Smooth muscle cell (in vitro differentiated cells): ENCODE measurements around the gene NR3C2. TPM values are rescaled to one million over a fixed set of nuclear protein-coding genes. Genes with fewer than 3 reads are reported as not detected.

Experiments used
- DNase-seq: peaks from one replicate; lab custom pipeline; 2025; ENCODE audit not compliant: unreplicated experiment; lab: John Stamatoyannopoulos, UW
- H2AFZ ChIP-seq: fragments of 200-600 bp; sonication (generic); 2 replicates; pipeline ENCODE4 v1.6.0; 2016; ENCODE audit warnings: antibody characterized with exemption, low read depth, mild to moderate bottlenecking
- H3F3A ChIP-seq: fragments of 200-600 bp; sonication (generic); 2 replicates; pipeline ENCODE4 v1.6.0; 2017; ENCODE audit warnings: antibody characterized with exemption, low read depth
- H3K27ac ChIP-seq: fragments of 200-600 bp; sonication (generic); 2 replicates; pipeline ENCODE4 v1.5.1; 2016; ENCODE audit warnings: low read depth, mild to moderate bottlenecking
- H3K27me3 ChIP-seq: fragments of 200-600 bp; sonication (generic); 2 replicates; pipeline ENCODE4 v1.6.1; 2016; ENCODE audit warnings: low read depth, mild to moderate bottlenecking
- H3K36me3 ChIP-seq: fragments of 200-600 bp; sonication (generic); 2 replicates; pipeline ENCODE4 v1.5.1; 2016; ENCODE audit warnings: low read depth
- H3K4me1 ChIP-seq: fragments of 200-600 bp; sonication (generic); 2 replicates; pipeline ENCODE4 v1.5.1; 2016; ENCODE audit warnings: low read depth
- H3K4me2 ChIP-seq: fragments of 200-600 bp; sonication (generic); 2 replicates; pipeline ENCODE4 v1.6.0; 2016; ENCODE audit warnings: mild to moderate bottlenecking
- H3K4me3 ChIP-seq: fragments of 200-600 bp; sonication (generic); 2 replicates; pipeline ENCODE4 v1.5.1; 2016; ENCODE audit warnings: mild to moderate bottlenecking
- H3K79me2 ChIP-seq: fragments of 200-600 bp; sonication (generic); 2 replicates; pipeline ENCODE4 v1.6.0; 2016; ENCODE audit warnings: low read depth, mild to moderate bottlenecking
- H3K9ac ChIP-seq: fragments of 200-600 bp; sonication (generic); 2 replicates; pipeline ENCODE4 v1.6.0; 2016; ENCODE audit warnings: low read depth
- H3K9me3 ChIP-seq: fragments of 200-600 bp; sonication (generic); replicated peaks from 2 replicates; pipeline ENCODE4 v1.5.1; 2016; ENCODE audit warnings: low read depth
- H4K20me1 ChIP-seq: fragments of 200-600 bp; sonication (generic); 2 replicates; pipeline ENCODE4 v1.6.0; 2016; ENCODE audit warnings: low read depth
- CTCF ChIP-seq: fragments of 200-600 bp; sonication (generic); IDR thresholded peaks from 2 replicates; pipeline ENCODE4 v1.5.1; 2017; ENCODE audit warnings: borderline replicate concordance, mild to moderate bottlenecking, antibody characterized with exemption; ENCODE audit not compliant: insufficient read depth, poor library complexity, severe bottlenecking
- WGBS: methylation state at CpG from one replicate; pipeline ENCODE4 v1.1.7; 2016; ENCODE audit warnings: low lambda C conversion rate; 5-methylcytosine and 5-hydroxymethylcytosine counted together
- polyA plus RNA-seq: library from polyadenylated mRNA; unstranded; fragments of >200 nt; fragmentation: Nextera tagmentation; extraction: Ambion mirVana; gene quantifications from 2 replicates; pipeline ENCODE4 v1.2.1, GENCODE V29; 2016
- total RNA-seq: library from RNA; depleted of rRNA; stranded (reverse); fragments of >200 nt; gene quantifications from 2 replicates; pipeline ENCODE4 v1.2.3, GENCODE V29; 2014

Gene NR3C2
- total and polyA plus RNA-seq, 2 experiments from 2014 or later = 0.09 TPM; not detected in 1

GRCh38 chr4:148229028-148229427, 213.2 kb downstream of the NR3C2 start:
- DNase-seq = no peak
- no peaks in the 10 kb centered on the region for H4K20me1 ChIP-seq
- H2AFZ ChIP-seq = no peak overlapping the region
- WGBS = 93% methylated on average over 4 of the region's 4 CpGs
- no peak overlapping the region for H3K4me3 ChIP-seq
- H3K27ac ChIP-seq = no peak overlapping the region
- no peaks in the 10 kb centered on the region for H3K36me3 ChIP-seq
- H3K4me2 ChIP-seq = no peak overlapping the region
- H3K9ac ChIP-seq = no peak overlapping the region
- H3K27me3 ChIP-seq = peaks cover 7% of the 10 kb centered on the region
- no peaks in the 10 kb centered on the region for H3K79me2 ChIP-seq
- TF ChIP-seq CTCF = no peak
- peaks cover 3% of the 10 kb centered on the region for H3K9me3 ChIP-seq
- H3K4me1 ChIP-seq = no peaks in the 10 kb centered on the region
- H3F3A ChIP-seq = no peaks in the 10 kb centered on the region

GRCh38 chr4:148227147-148227546, 215.1 kb downstream of the NR3C2 start:
- 92% methylated on average over 5 of the region's 5 CpGs for whole genome bisulfite sequencing
- no peaks in the 10 kb centered on the region for H4K20me1 ChIP-seq
- H3K79me2 ChIP-seq = no peaks in the 10 kb centered on the region
- no peaks in the 10 kb centered on the region for H3K9me3 ChIP-seq
- no peaks in the 10 kb centered on the region for H3K36me3 ChIP-seq
- H3K27ac ChIP-seq = no peak overlapping the region
- H3K4me2 ChIP-seq = no peak overlapping the region
- no peaks in the 10 kb centered on the region for H3F3A ChIP-seq
- no peak overlapping the region for H2AFZ ChIP-seq
- no peaks in the 10 kb centered on the region for H3K4me1 ChIP-seq
- TF ChIP-seq CTCF = no peak
- peaks cover 12% of the 10 kb centered on the region for H3K27me3 ChIP-seq
- no peak overlapping the region for H3K9ac ChIP-seq
- no peak for DNase-seq
- H3K4me3 ChIP-seq = no peak overlapping the region

GRCh38 chr4:148226341-148226740, 215.9 kb downstream of the NR3C2 start:
- DNase-seq = no peak
- Histone ChIP-seq H3K9me3 (no peaks in the 10 kb centered on the region), H3K4me2 (no peak overlapping the region), H3K36me3 (no peaks in the 10 kb centered on the region), H3K79me2 (no peaks in the 10 kb centered on the region), H4K20me1 (no peaks in the 10 kb centered on the region), H3K27ac (no peak overlapping the region), H3K4me1 (no peaks in the 10 kb centered on the region), H2AFZ (no peak overlapping the region), H3K9ac (no peak overlapping the region), H3F3A (no peaks in the 10 kb centered on the region), H3K4me3 (no peak overlapping the region), H3K27me3 (peaks cover 12% of the 10 kb centered on the region)
- no peak for TF ChIP-seq CTCF
- WGBS = 97% methylated on average over 1 of the region's 1 CpG

- no peaks in the 10 kb centered on the region for H3K36me3 ChIP-seq
- no peaks in the 10 kb centered on the region for H4K20me1 ChIP-seq
- H3K9ac ChIP-seq = no peak overlapping the region
- H3K4me3 ChIP-seq = no peak overlapping the region
- H3K4me1 ChIP-seq = no peaks in the 10 kb centered on the region
- H3K27ac ChIP-seq = no peak overlapping the region
- H2AFZ ChIP-seq = no peak overlapping the region
- H3F3A ChIP-seq = no peaks in the 10 kb centered on the region
- no peaks in the 10 kb centered on the region for H3K79me2 ChIP-seq
- H3K9me3 ChIP-seq = no peaks in the 10 kb centered on the region
- no peak for TF ChIP-seq CTCF
- peaks cover 12% of the 10 kb centered on the region for H3K27me3 ChIP-seq
- no peak overlapping the region for H3K4me2 ChIP-seq
- 54% methylated on average over 1 of the region's 1 CpG for WGBS
- DNase-seq = no peak
These were observed 216.6 kb downstream of the NR3C2 start for GRCh38 chr4:148225639-148226038.
